ENCODE results near the gene HACD3. TPM values are rescaled to one million over a fixed set of nuclear protein-coding genes. Genes with fewer than 3 reads are reported as not detected.

Gene HACD3
- total and polyA plus RNA-seq, 4 donors: 49.6 to 89.1 (median 65.0) TPM

DNA sequence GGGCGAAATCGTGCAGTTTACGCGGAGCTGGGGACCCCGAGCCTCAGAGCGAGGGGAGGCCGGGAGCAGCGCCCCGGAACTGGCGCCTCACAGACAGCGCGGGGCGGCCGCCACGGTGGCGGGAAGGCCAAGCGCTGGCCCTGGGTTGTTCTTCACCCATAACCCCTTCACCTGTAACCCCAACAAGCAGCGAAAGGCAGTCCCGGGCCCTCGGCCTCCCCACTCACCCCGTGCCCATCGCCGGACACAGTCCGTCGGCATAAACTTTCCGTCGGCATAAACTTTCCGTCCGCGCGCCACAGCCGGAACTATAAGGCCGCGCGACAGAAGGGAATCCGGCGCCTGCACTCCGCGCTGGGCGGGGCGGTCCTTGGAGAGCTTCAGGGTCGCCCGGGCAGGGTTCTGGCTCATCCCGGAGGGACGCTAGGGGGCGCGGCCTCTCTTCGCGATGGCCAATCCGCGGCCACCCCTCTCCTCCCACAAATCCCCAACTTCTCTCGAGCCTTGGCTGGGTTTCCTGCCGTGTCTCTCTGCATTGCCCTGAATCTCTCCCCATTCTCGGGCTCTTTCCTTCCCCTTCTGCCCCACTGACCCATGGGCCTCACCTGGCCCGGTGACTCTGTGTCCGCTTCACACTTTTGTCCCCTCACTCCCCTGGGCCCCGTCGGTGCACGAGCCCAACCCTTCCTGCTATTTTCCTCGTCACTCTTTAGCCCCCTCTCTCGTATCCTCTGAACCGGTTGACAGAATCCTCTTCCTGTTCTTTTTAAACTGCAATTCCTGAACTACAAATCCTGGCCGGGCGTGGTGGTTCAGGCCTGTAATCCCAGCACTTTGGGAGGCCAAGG, 80.8 kb downstream of the HACD3 start, which contains the start of gene INTS14:
Gene INTS14, minus strand, starts transcription at position 261 of the 848 bp plus-strand sequence. CDS start 3,751 bp downstream, outside the sequence.
- Histone ChIP-seq H3K4me1 (ENCODE audit: control insufficient read depth in 4 of 4, insufficient read depth in 4 of 4, low read length in 3 of 4) (peaks cover 6 to 31% (median 16%) of the 10 kb centered on the region in 4 donors), H3K9ac (ENCODE audit: low read depth in 1 of 2, low read length in 2 of 2) (peak within 1 kb of the TSS; percentile 91 to 92), H3K9me3 (ENCODE audit: control insufficient read depth in 4 of 4, low read length in 3 of 4) (no peaks in the 10 kb centered on the region), H3K4me3 (ENCODE audit: low read depth in 1 of 3, low read length in 3 of 3) (peak within 1 kb of the TSS; percentile 78 to 94 (median 90)), H3K36me3 (ENCODE audit: control insufficient read depth in 4 of 4, insufficient read depth in 3 of 4, low read depth in 1 of 4, low read length in 3 of 4) (peaks cover 0 to 4% (median 0%) of the 10 kb centered on the region in 4 donors), H3K27me3 (ENCODE audit: control insufficient read depth in 4 of 4, insufficient read depth in 4 of 4, low read length in 3 of 4) (no peaks in the 10 kb centered on the region), H3K27ac (ENCODE audit: low read depth in 1 of 2, low read length in 2 of 2) (peak within 1 kb of the TSS; percentile 91 to 95)
- WGBS: under 1% methylated on average over 64 of the region's 64 CpGs
- peak; percentile 96 for DNase-seq (ENCODE audit: low spot score)
- TF ChIP-seq RXRA (IDR thresholded peaks at IDR 0.05): peak; percentile 46 to 69
- peak; percentile 93 for TF ChIP-seq YY1 (IDR thresholded peaks at IDR 0.05)
- peak; percentile 88 to 95 for TF ChIP-seq GABPA (IDR thresholded peaks at IDR 0.05 in 1 of 2, conservative IDR thresholded peaks at IDR 0.05 in 1 of 2)
- TF ChIP-seq HNF4A (conservative IDR thresholded peaks at IDR 0.05): peak in 1 of 2 donors; percentile 41
- TF ChIP-seq, protein P1, sequence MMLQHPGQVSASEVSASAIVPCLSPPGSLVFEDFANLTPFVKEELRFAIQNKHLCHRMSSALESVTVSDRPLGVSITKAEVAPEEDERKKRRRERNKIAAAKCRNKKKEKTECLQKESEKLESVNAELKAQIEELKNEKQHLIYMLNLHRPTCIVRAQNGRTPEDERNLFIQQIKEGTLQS (IDR thresholded peaks at IDR 0.05): no peak
- TF ChIP-seq, protein P2, sequence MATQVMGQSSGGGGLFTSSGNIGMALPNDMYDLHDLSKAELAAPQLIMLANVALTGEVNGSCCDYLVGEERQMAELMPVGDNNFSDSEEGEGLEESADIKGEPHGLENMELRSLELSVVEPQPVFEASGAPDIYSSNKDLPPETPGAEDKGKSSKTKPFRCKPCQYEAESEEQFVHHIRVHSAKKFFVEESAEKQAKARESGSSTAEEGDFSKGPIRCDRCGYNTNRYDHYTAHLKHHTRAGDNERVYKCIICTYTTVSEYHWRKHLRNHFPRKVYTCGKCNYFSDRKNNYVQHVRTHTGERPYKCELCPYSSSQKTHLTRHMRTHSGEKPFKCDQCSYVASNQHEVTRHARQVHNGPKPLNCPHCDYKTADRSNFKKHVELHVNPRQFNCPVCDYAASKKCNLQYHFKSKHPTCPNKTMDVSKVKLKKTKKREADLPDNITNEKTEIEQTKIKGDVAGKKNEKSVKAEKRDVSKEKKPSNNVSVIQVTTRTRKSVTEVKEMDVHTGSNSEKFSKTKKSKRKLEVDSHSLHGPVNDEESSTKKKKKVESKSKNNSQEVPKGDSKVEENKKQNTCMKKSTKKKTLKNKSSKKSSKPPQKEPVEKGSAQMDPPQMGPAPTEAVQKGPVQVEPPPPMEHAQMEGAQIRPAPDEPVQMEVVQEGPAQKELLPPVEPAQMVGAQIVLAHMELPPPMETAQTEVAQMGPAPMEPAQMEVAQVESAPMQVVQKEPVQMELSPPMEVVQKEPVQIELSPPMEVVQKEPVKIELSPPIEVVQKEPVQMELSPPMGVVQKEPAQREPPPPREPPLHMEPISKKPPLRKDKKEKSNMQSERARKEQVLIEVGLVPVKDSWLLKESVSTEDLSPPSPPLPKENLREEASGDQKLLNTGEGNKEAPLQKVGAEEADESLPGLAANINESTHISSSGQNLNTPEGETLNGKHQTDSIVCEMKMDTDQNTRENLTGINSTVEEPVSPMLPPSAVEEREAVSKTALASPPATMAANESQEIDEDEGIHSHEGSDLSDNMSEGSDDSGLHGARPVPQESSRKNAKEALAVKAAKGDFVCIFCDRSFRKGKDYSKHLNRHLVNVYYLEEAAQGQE (IDR thresholded peaks at IDR 0.05): peak; percentile 92
- no peak for TF ChIP-seq HNF4G (IDR thresholded peaks at IDR 0.05)
- TF ChIP-seq SP1 (IDR thresholded peaks at IDR 0.05): peak; percentile 82
- peak; percentile 26 for TF ChIP-seq FOXA1 (IDR thresholded peaks at IDR 0.05)
- TF ChIP-seq, protein P3, sequence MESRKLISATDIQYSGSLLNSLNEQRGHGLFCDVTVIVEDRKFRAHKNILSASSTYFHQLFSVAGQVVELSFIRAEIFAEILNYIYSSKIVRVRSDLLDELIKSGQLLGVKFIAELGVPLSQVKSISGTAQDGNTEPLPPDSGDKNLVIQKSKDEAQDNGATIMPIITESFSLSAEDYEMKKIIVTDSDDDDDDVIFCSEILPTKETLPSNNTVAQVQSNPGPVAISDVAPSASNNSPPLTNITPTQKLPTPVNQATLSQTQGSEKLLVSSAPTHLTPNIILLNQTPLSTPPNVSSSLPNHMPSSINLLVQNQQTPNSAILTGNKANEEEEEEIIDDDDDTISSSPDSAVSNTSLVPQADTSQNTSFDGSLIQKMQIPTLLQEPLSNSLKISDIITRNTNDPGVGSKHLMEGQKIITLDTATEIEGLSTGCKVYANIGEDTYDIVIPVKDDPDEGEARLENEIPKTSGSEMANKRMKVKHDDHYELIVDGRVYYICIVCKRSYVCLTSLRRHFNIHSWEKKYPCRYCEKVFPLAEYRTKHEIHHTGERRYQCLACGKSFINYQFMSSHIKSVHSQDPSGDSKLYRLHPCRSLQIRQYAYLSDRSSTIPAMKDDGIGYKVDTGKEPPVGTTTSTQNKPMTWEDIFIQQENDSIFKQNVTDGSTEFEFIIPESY (IDR thresholded peaks at IDR 0.05): no peak
- peak; percentile 48 to 63 for TF ChIP-seq RAD21 (IDR thresholded peaks at IDR 0.05)
- TF ChIP-seq TAF1 (conservative IDR thresholded peaks at IDR 0.05): peak; percentile 77
- TF ChIP-seq, protein P4, sequence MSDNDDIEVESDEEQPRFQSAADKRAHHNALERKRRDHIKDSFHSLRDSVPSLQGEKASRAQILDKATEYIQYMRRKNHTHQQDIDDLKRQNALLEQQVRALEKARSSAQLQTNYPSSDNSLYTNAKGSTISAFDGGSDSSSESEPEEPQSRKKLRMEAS (IDR thresholded peaks at IDR 0.05): no peak
- peak; percentile 65 for TF ChIP-seq NR2F2 (IDR thresholded peaks at IDR 0.05)
- TF ChIP-seq, protein P5, sequence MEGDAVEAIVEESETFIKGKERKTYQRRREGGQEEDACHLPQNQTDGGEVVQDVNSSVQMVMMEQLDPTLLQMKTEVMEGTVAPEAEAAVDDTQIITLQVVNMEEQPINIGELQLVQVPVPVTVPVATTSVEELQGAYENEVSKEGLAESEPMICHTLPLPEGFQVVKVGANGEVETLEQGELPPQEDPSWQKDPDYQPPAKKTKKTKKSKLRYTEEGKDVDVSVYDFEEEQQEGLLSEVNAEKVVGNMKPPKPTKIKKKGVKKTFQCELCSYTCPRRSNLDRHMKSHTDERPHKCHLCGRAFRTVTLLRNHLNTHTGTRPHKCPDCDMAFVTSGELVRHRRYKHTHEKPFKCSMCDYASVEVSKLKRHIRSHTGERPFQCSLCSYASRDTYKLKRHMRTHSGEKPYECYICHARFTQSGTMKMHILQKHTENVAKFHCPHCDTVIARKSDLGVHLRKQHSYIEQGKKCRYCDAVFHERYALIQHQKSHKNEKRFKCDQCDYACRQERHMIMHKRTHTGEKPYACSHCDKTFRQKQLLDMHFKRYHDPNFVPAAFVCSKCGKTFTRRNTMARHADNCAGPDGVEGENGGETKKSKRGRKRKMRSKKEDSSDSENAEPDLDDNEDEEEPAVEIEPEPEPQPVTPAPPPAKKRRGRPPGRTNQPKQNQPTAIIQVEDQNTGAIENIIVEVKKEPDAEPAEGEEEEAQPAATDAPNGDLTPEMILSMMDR (IDR thresholded peaks at IDR 0.05; ENCODE audit: low read depth, low read length, missing input control): peak; percentile 47
- TF ChIP-seq JUND (IDR thresholded peaks at IDR 0.05): peak in 1 of 2 donors; percentile 24
- peak in 1 of 2 donors; percentile 23 for TF ChIP-seq EGR1 (IDR thresholded peaks at IDR 0.05; ENCODE audit: low read depth in 2 of 2)
- no peak for TF ChIP-seq FOXA2 (IDR thresholded peaks at IDR 0.05)
